Measurements from ENCODE around the gene ELOF1.

GRCh38 chr19:11594084-11594483 lies 35.1 kb upstream of the ELOF1 start:
- TF ChIP-seq CTCF (IDR thresholded peaks at IDR 0.05): no peak
- TF ChIP-seq POLR2A (IDR thresholded peaks at IDR 0.05): no peak
